Measurements from ENCODE around the gene POGLUT2. TPM values are rescaled to one million over a fixed set of nuclear protein-coding genes. Genes with fewer than 3 reads are reported as not detected.

Gene POGLUT2
- total and polyA plus RNA-seq, 10 of the 15 experiments (the other 5 are each of a cell fraction or from before 2014, with no cell fraction given): 2.9 to 11.3 (median 7.6) TPM

DNA sequence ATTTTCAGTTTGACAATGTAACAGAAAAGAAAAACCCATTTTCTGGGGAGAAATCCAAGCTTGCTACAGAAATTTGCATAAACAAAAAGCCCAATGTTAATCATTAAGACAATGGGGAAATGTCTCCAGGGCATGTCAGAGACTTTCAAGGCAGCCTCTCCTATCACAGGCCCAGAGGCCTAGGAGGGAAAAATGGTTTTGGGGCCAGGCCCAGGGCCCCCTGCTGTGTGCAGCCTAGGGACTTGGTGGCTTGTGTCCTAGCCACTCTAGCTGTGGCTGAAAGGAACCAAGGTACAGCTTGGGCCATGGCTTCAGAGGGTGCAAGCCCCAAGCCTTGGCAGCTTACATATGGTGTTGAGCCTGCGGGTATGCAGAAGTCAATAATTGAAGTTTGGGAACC is 17.2 kb downstream of the POGLUT2 start:
- ChIA-PET POLR2A (interaction anchor here (1.0 kb wide), 1 partner anchor 10 kb away, joined by 3 read pairs; no protein-coding TSS in a partner anchor), RAD21 (ENCODE audit: unreplicated experiment) (no interaction called here), CTCF (no interaction called here), SMC1A (ENCODE audit: uncharacterized antibody, unreplicated experiment) (no interaction called here)
- no peaks in the 10 kb centered on the region for H3K27me3 ChIP-seq (replicated peaks in 1 of 2; ENCODE audit: control insufficient read depth in 2 of 2, insufficient read depth in 2 of 2, low read length in 1 of 2)
- no peak overlapping the region for H3K4me3 ChIP-seq
- TF ChIP-seq, protein P1, sequence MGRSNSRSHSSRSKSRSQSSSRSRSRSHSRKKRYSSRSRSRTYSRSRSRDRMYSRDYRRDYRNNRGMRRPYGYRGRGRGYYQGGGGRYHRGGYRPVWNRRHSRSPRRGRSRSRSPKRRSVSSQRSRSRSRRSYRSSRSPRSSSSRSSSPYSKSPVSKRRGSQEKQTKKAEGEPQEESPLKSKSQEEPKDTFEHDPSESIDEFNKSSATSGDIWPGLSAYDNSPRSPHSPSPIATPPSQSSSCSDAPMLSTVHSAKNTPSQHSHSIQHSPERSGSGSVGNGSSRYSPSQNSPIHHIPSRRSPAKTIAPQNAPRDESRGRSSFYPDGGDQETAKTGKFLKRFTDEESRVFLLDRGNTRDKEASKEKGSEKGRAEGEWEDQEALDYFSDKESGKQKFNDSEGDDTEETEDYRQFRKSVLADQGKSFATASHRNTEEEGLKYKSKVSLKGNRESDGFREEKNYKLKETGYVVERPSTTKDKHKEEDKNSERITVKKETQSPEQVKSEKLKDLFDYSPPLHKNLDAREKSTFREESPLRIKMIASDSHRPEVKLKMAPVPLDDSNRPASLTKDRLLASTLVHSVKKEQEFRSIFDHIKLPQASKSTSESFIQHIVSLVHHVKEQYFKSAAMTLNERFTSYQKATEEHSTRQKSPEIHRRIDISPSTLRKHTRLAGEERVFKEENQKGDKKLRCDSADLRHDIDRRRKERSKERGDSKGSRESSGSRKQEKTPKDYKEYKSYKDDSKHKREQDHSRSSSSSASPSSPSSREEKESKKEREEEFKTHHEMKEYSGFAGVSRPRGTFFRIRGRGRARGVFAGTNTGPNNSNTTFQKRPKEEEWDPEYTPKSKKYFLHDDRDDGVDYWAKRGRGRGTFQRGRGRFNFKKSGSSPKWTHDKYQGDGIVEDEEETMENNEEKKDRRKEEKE (IDR thresholded peaks at IDR 0.05): no peak
- TF ChIP-seq WRNIP1 (IDR thresholded peaks at IDR 0.05; ENCODE audit: borderline replicate concordance, low read depth, low read length): no peak
- no peak for TF ChIP-seq SP1 (IDR thresholded peaks at IDR 0.05; ENCODE audit: low read depth, low read length)
- TF ChIP-seq, protein P2, sequence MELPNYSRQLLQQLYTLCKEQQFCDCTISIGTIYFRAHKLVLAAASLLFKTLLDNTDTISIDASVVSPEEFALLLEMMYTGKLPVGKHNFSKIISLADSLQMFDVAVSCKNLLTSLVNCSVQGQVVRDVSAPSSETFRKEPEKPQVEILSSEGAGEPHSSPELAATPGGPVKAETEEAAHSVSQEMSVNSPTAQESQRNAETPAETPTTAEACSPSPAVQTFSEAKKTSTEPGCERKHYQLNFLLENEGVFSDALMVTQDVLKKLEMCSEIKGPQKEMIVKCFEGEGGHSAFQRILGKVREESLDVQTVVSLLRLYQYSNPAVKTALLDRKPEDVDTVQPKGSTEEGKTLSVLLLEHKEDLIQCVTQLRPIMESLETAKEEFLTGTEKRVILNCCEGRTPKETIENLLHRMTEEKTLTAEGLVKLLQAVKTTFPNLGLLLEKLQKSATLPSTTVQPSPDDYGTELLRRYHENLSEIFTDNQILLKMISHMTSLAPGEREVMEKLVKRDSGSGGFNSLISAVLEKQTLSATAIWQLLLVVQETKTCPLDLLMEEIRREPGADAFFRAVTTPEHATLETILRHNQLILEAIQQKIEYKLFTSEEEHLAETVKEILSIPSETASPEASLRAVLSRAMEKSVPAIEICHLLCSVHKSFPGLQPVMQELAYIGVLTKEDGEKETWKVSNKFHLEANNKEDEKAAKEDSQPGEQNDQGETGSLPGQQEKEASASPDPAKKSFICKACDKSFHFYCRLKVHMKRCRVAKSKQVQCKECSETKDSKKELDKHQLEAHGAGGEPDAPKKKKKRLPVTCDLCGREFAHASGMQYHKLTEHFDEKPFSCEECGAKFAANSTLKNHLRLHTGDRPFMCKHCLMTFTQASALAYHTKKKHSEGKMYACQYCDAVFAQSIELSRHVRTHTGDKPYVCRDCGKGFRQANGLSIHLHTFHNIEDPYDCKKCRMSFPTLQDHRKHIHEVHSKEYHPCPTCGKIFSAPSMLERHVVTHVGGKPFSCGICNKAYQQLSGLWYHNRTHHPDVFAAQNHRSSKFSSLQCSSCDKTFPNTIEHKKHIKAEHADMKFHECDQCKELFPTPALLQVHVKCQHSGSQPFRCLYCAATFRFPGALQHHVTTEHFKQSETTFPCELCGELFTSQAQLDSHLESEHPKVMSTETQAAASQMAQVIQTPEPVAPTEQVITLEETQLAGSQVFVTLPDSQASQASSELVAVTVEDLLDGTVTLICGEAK (IDR thresholded peaks at IDR 0.05; ENCODE audit: borderline replicate concordance): no peak
- TF ChIP-seq RAD21 (IDR thresholded peaks at IDR 0.05; ENCODE audit: insufficient read depth, low read depth, low read length): no peak
- TF ChIP-seq SIN3A (IDR thresholded peaks at IDR 0.05; ENCODE audit: low read depth, low read length): no peak
- TF ChIP-seq, protein P3, sequence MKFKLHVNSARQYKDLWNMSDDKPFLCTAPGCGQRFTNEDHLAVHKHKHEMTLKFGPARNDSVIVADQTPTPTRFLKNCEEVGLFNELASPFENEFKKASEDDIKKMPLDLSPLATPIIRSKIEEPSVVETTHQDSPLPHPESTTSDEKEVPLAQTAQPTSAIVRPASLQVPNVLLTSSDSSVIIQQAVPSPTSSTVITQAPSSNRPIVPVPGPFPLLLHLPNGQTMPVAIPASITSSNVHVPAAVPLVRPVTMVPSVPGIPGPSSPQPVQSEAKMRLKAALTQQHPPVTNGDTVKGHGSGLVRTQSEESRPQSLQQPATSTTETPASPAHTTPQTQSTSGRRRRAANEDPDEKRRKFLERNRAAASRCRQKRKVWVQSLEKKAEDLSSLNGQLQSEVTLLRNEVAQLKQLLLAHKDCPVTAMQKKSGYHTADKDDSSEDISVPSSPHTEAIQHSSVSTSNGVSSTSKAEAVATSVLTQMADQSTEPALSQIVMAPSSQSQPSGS (IDR thresholded peaks at IDR 0.05; ENCODE audit: low read length): no peak
- TF ChIP-seq NFYB (IDR thresholded peaks at IDR 0.05; ENCODE audit: insufficient read depth, low read depth, low read length): no peak
- TF ChIP-seq, protein P4, sequence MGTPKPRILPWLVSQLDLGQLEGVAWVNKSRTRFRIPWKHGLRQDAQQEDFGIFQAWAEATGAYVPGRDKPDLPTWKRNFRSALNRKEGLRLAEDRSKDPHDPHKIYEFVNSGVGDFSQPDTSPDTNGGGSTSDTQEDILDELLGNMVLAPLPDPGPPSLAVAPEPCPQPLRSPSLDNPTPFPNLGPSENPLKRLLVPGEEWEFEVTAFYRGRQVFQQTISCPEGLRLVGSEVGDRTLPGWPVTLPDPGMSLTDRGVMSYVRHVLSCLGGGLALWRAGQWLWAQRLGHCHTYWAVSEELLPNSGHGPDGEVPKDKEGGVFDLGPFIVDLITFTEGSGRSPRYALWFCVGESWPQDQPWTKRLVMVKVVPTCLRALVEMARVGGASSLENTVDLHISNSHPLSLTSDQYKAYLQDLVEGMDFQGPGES (IDR thresholded peaks at IDR 0.05): no peak
- no peak for TF ChIP-seq EED (IDR thresholded peaks at IDR 0.05; ENCODE audit: low read depth)
- 100% methylated on average over 1 of the region's 1 CpG for WGBS (ENCODE audit: insufficient coverage, insufficient replicate concordance, low lambda C conversion rate, missing lambda C conversion rate)
- in situ Hi-C loops (cut with MboI) (no loop called here), intact Hi-C loops (cut with micrococcal nuclease; ENCODE audit: unreplicated experiment) (no loop called here)
- H3K4me1 ChIP-seq (ENCODE audit: control insufficient read depth, insufficient read depth, low read length): peaks cover 4% of the 10 kb centered on the region; the same call in 1 of the 2 replicates
- ATAC-seq (no peak), DNase-seq (ENCODE audit: low read depth, low spot score) (no peak), FAIRE-seq (no peak)
- no peaks in the 10 kb centered on the region for H4K20me1 ChIP-seq (ENCODE audit: control insufficient read depth, insufficient read depth)
- H2AFZ ChIP-seq (ENCODE audit: control insufficient read depth, low read depth, low read length): no peak overlapping the region
- peaks cover 2% of the 10 kb centered on the region; the same call in 2 of the 3 replicates for H3K9me3 ChIP-seq (replicated peaks; ENCODE audit: control insufficient read depth, insufficient read depth, low read length)
- no peak overlapping the region for H3K9ac ChIP-seq (ENCODE audit: control insufficient read depth, insufficient read depth, low read length)
- H3K79me2 ChIP-seq (ENCODE audit: control insufficient read depth, insufficient read depth, low read length): no peaks in the 10 kb centered on the region
- H3K4me2 ChIP-seq (ENCODE audit: control insufficient read depth, insufficient read depth): no peak overlapping the region
- BruUV-seq (replicated peaks): no TSS peak
- no peak overlapping the region for H3K27ac ChIP-seq (ENCODE audit: control insufficient read depth, insufficient read depth)
- peaks cover 0 to 7% of the 10 kb centered on the region in 2 experiments; a peak in 2 of 4 replicates for H3K36me3 ChIP-seq (ENCODE audit: control insufficient read depth in 2 of 2, insufficient read depth in 2 of 2, low read length in 1 of 2)
